CD8-positive, alpha-beta memory T cell (primary cell): Measurements from ENCODE around the gene RBM12. TPM values are rescaled to one million over a fixed set of nuclear protein-coding genes. Genes with fewer than 3 reads are reported as not detected.
"Not testable (repeated sequence)": the region's sequence is repeated elsewhere in the genome, so short reads cannot be mapped to it uniquely, and the experiment has no call there.

ENCODE experiments used
- CTCF ChIA-PET: fragments of 350-600 bp; sonication (Branson Sonifier 250); formaldehyde crosslinking; loops from one replicate; lab custom pipeline; 2021; ENCODE audit warnings: antibody characterized with exemption; lab: Charles Lee
- POLR2A ChIA-PET: fragments of 350-600 bp; sonication (Branson Sonifier 250); formaldehyde crosslinking; loops from one replicate; lab custom pipeline; 2021; ENCODE audit warnings: antibody characterized with exemption; lab: Charles Lee
- DNase-seq, 5 donors: peaks; one replicate each; pipeline versions ENCODE4 v3.0.0 to v3.0.0-alpha.2; 2020 to 2022; ENCODE audit warnings: mixed read lengths in 1 of 5
- H3K27ac ChIP-seq: one replicate; pipeline ENCODE4 v1.7.0; 2013; ENCODE audit warnings: low read depth, mild to moderate bottlenecking, low read length, moderate library complexity
- H3K27me3 ChIP-seq: 2 replicates; pipeline ENCODE4 v1.7.0; 2013; ENCODE audit warnings: low read length, mild to moderate bottlenecking; ENCODE audit not compliant: insufficient read depth, poor library complexity, severe bottlenecking
- H3K36me3 ChIP-seq: 2 replicates; pipeline ENCODE4 v1.7.0; 2013; ENCODE audit warnings: mild to moderate bottlenecking, low read length, moderate library complexity; ENCODE audit not compliant: insufficient read depth
- H3K4me1 ChIP-seq: 2 replicates; pipeline ENCODE4 v1.7.0; 2013; ENCODE audit warnings: mild to moderate bottlenecking, low read length, moderate library complexity; ENCODE audit not compliant: insufficient read depth
- H3K4me3 ChIP-seq: 2 replicates; pipeline ENCODE4 v1.7.0; 2013; ENCODE audit warnings: mild to moderate bottlenecking, low read length
- H3K9me3 ChIP-seq: 2 replicates; pipeline ENCODE4 v1.7.0; 2013; ENCODE audit warnings: mild to moderate bottlenecking, low read length
- H3K27ac Mint-ChIP-seq, 8 donors: one replicate each; pipeline ENCODE4 v1.8.0; 2020 to 2021; ENCODE audit warnings: mixed read lengths in 8 of 8, mild to moderate bottlenecking in 6 of 8, inconsistent platforms in 3 of 8, moderate library complexity in 3 of 8
- H3K27me3 Mint-ChIP-seq, 2 donors: one replicate each; pipeline ENCODE4 v1.8.0; 2020 to 2021; ENCODE audit warnings: mixed read lengths in 2 of 2, mild to moderate bottlenecking in 1 of 2, moderate library complexity in 1 of 2
- H3K36me3 Mint-ChIP-seq, 3 donors: one replicate each; pipeline ENCODE4 v1.8.0; 2020 to 2021; ENCODE audit warnings: mixed read lengths in 3 of 3, inconsistent platforms in 1 of 3, mild to moderate bottlenecking in 1 of 3
- H3K4me1 Mint-ChIP-seq, 3 donors: one replicate each; pipeline ENCODE4 v1.8.0; 2020 to 2021; ENCODE audit warnings: mixed read lengths in 3 of 3, inconsistent platforms in 1 of 3, mild to moderate bottlenecking in 1 of 3
- H3K4me3 Mint-ChIP-seq, 7 donors: one replicate each; pipeline ENCODE4 v1.8.0; 2020 to 2021; ENCODE audit warnings: mixed read lengths in 7 of 7, mild to moderate bottlenecking in 6 of 7, moderate library complexity in 4 of 7, inconsistent platforms in 2 of 7
- H3K9me3 Mint-ChIP-seq, 5 donors: one replicate each; pipeline ENCODE4 v1.8.0; 2020 to 2022; ENCODE audit warnings: mixed read lengths in 5 of 5, mild to moderate bottlenecking in 3 of 5, moderate library complexity in 2 of 5, inconsistent platforms in 1 of 5
- polyA plus RNA-seq: library from polyadenylated mRNA; unstranded; fragments of 300-500 nt; fragmentation: Illumina TruSeq; gene quantifications from one replicate; pipeline ENCODE4 v1.2.3, GENCODE V29; 2021
- total RNA-seq, 2 experiments: library from RNA; stranded (reverse); gene quantifications; one replicate each; pipeline ENCODE4 v1.2.3, GENCODE V29; 2021

RBM12 gene, protein sequence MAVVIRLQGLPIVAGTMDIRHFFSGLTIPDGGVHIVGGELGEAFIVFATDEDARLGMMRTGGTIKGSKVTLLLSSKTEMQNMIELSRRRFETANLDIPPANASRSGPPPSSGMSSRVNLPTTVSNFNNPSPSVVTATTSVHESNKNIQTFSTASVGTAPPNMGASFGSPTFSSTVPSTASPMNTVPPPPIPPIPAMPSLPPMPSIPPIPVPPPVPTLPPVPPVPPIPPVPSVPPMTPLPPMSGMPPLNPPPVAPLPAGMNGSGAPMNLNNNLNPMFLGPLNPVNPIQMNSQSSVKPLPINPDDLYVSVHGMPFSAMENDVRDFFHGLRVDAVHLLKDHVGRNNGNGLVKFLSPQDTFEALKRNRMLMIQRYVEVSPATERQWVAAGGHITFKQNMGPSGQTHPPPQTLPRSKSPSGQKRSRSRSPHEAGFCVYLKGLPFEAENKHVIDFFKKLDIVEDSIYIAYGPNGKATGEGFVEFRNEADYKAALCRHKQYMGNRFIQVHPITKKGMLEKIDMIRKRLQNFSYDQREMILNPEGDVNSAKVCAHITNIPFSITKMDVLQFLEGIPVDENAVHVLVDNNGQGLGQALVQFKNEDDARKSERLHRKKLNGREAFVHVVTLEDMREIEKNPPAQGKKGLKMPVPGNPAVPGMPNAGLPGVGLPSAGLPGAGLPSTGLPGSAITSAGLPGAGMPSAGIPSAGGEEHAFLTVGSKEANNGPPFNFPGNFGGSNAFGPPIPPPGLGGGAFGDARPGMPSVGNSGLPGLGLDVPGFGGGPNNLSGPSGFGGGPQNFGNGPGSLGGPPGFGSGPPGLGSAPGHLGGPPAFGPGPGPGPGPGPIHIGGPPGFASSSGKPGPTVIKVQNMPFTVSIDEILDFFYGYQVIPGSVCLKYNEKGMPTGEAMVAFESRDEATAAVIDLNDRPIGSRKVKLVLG
- total RNA-seq (100 to 1,000 TPM; 103 to 110 TPM), polyA plus RNA-seq (46.1 TPM)

DNA sequence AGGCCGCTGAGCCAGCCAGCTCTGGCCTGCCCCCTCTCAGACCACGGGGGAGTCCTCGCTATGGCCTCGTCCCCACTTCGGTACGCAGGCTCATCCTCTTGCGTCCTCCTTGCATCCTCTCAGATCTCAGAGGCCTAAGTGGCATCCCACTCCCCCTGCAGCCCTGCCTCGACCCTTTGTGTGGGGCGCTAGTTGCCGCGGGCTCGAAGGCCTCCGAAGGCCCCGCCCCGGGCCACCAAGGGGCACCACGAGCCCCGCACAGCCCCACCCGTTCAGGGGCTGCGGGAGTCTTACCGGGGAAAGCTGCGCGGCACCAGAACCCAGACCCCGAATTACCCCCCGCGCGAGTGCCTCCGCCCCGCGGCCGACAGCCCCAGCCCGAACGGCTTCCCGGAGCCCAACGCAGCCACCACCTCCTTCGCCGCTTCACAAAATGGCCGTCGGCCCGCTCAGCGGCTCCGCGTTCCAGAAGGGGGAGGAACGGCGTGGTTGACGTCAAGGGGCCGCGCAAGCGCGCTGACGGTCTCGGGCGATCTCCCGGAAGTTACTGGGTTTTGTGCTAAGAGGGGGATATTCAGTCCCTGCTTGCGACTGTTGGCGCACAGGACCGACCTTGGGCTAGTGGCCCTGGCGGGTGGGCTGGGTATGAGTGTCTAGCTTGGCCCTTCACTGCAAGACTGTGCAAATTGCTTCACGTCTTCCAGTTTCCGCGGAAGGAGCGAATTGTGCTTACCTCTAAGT is at the start of gene RBM12, which contains the start of gene CPNE1:
Gene RBM12 (minus strand): TSS at position 435 of the 741 bp plus-strand sequence. CDS start 9,578 bp downstream, outside the sequence.
Gene CPNE1 (minus strand): TSS at position 435 of the 741 bp plus-strand sequence. CDS start 31,977 bp downstream, outside the sequence.
- POLR2A ChIA-PET: interaction anchor here (0.5 to 2.8 kb wide), 17 partner anchors 10 to 1253 kb away, joined by 3 to 57 read pairs (median 4); partner anchors contain the start of genes ACSS2, ERGIC3, NFS1 and PHF20
- Mint-ChIP-seq H3K4me3 (peak within 1 kb of the TSS; percentile 86 to 98 (median 96)), H3K9me3 (no peaks in the 10 kb centered on the region), H3K27me3 (no peaks in the 10 kb centered on the region), H3K4me1 (peaks cover 47 to 49% (median 49%) of the 10 kb centered on the region in 3 donors), H3K27ac (peak within 1 kb of the TSS; percentile 94 to 100 (median 99)), H3K36me3 (peaks cover 0 to 33% (median 10%) of the 10 kb centered on the region in 3 donors)
- Histone ChIP-seq H3K27ac (peak within 1 kb of the TSS; percentile 98), H3K36me3 (peaks cover 13% of the 10 kb centered on the region), H3K27me3 (no peaks in the 10 kb centered on the region), H3K4me1 (peaks cover 42% of the 10 kb centered on the region), H3K4me3 (peak within 1 kb of the TSS; percentile 95), H3K9me3 (no peaks in the 10 kb centered on the region)
- DNase-seq: peak; percentile 88 to 96 (median 93)
- CTCF ChIA-PET: interaction anchor here (1.0 to 2.1 kb wide), 8 partner anchors 43 to 289 kb away, joined by 3 to 8 read pairs (median 4); partner anchors contain the start of genes RBM39 and SPAG4

DNA sequence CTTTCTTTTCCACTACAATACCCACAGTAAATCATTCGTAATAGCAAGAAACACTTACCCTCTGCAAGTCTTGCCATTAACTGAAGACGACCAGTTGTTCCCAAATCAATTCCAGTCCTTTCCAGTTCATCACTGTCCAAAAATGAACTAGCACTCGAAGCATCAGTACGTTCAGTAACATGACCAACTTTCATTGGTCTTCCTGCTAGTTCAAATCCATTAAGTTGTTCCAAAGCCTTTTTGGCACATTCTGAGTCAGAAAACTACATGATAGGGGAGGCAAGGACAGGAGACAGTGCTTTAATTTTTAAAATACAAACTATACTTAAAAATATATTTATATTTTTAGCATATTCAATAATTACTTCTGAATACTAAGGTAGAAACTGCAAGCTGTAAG is 49.4 kb upstream of the RBM12 start:
- no peak for DNase-seq
- Histone ChIP-seq H3K27me3 (no peaks in the 10 kb centered on the region), H3K36me3 (peaks cover 83% of the 10 kb centered on the region), H3K27ac (no peak overlapping the region), H3K4me3 (no peak overlapping the region), H3K9me3 (no peaks in the 10 kb centered on the region), H3K4me1 (peaks cover 35% of the 10 kb centered on the region)
- H3K4me1 Mint-ChIP-seq: peaks cover 67 to 80% (median 77%) of the 10 kb centered on the region in 3 donors
- H3K27ac Mint-ChIP-seq: peak overlapping the region in 4 of 8 donors; percentile 48 to 78 (median 70)
- peaks cover 0 to 1% of the 10 kb centered on the region in 2 donors for H3K27me3 Mint-ChIP-seq
- POLR2A ChIA-PET: interaction anchor here (1.6 kb wide), 1 partner anchor 11 kb away, joined by 4 read pairs; no protein-coding TSS in a partner anchor
- CTCF ChIA-PET: no interaction called here
- H3K4me3 Mint-ChIP-seq: peak overlapping the region in 1 of 7 donors; percentile 12
- H3K9me3 Mint-ChIP-seq: no peaks in the 10 kb centered on the region
- peaks cover 9 to 90% (median 34%) of the 10 kb centered on the region in 3 donors for H3K36me3 Mint-ChIP-seq

DNA sequence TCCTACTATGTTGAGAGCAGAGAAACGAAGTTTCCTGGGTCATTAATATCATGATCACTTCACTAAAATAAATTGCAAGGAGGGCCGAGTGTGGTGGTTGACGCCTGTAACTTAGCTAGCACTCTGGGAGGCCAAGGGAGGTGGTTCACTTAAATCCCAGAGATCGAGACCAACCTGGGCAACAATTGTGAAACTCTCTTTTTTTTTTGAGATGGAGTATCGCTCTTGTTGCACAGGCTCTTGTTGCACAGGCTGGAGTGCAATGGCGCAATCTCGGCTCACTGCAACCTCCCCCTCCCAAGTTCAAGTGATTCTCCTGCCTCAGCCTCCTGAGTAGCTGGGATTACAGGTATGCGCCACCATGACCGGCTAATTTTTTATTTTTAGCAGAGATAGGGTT is 48.4 kb upstream of the RBM12 start:
- Histone ChIP-seq H3K4me1 (peaks cover 33% of the 10 kb centered on the region), H3K36me3 (peaks cover 80% of the 10 kb centered on the region)
- CTCF ChIA-PET, H3K27ac ChIP-seq, H3K9me3 ChIP-seq, H3K4me3 ChIP-seq, H3K27me3 Mint-ChIP-seq, H3K27me3 ChIP-seq, H3K9me3 Mint-ChIP-seq: not testable (repeated sequence)
- Mint-ChIP-seq H3K4me3 (peak overlapping the region in 3 of 7 donors; percentile 28 to 63 (median 29)), H3K36me3 (peaks cover 9 to 90% (median 36%) of the 10 kb centered on the region in 3 donors), H3K4me1 (peaks cover 70 to 83% (median 80%) of the 10 kb centered on the region in 3 donors), H3K27ac (peak overlapping the region in 4 of 8 donors; percentile 30 to 89 (median 78))
- POLR2A ChIA-PET: interaction anchor here (0.6 to 0.8 kb wide), 2 partner anchors 11 to 52 kb away, joined by 3 to 4 read pairs; no protein-coding TSS in a partner anchor
- peak in 1 of 5 donors; percentile 27 for DNase-seq

DNA sequence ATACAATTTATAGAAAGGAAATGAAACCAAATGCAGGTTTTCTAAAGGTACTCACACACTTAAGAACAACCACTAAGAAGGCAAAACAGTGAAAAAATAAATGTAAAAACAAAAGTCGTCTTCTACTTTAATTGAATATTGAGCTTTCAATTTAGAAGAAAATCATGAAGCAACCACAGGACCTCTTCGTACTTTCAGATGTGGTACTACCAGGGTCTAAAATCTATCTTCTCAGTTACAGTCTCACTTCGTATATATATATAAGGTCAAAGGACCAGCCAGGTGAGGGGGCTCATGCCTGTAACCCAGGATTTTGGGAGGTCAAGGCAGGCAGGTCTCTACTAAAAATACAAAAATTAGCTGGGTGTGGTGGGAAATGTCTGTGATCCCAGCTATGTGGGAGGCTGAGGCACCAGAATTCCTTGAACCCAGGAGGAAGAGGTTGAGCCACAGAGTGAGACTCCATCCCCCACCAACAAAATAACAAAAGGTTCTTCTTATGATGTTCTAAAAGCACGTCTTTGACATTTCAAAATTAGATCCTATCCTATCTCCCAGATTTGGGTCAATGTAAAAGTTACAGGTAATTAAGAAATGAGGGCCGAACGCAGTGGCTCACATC is 47.0 kb upstream of the RBM12 start:
- Mint-ChIP-seq H3K27me3 (peaks cover 0 to 3% of the 10 kb centered on the region in 2 donors), H3K4me1 (peaks cover 65 to 73% (median 72%) of the 10 kb centered on the region in 3 donors), H3K9me3 (no peaks in the 10 kb centered on the region), H3K27ac (peak overlapping the region; percentile 63 to 93 (median 80)), H3K4me3 (peak overlapping the region; percentile 15 to 71 (median 63)), H3K36me3 (peaks cover 9 to 88% (median 31%) of the 10 kb centered on the region in 3 donors)
- no peaks in the 10 kb centered on the region for H3K27me3 ChIP-seq
- no peak overlapping the region for H3K4me3 ChIP-seq
- CTCF ChIA-PET: interaction anchor here (1.0 to 1.5 kb wide), 4 partner anchors 17 to 173 kb away, joined by 3 read pairs; no protein-coding TSS in a partner anchor
- H3K27ac ChIP-seq: no peak overlapping the region
- peaks cover 32% of the 10 kb centered on the region for H3K4me1 ChIP-seq
- no peaks in the 10 kb centered on the region for H3K9me3 ChIP-seq
- H3K36me3 ChIP-seq: peaks cover 70% of the 10 kb centered on the region
- POLR2A ChIA-PET: interaction anchor here (1.3 kb wide), 1 partner anchor 12 kb away, joined by 4 read pairs; the partner anchor contains the start of genes NFS1 and ROMO1
- DNase-seq: peak in 1 of 5 donors; percentile 6

DNA sequence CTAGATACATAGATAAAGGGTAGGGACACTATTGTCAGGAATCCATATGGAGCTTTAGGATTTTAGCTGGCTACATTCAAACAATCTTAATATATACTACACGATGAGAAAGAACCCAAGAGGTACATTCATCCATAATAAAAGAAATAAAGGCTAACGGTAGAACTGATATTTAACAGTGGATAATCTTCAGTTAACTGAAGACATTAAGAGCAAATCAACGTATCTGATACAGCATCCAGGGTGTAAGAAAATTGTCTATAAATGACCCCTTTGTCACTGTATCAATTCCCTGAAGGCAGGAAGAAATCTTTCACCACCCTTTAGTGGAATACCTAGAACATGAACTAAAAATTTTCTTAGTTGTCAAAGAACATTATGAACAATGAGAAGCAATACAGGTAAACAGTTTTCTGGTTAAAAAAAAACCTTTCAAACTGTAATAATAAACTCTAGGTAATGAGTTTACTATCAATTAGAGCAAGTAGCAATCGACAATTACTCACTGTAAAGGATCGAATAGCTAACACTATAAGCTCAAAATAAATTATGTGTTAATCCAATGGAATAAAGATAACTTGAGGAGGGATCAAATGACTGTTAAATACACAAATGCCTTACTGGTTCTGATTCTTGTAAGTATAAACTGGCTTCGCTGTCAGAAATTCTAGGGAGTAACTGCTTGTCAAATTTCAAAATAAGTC is 46.3 kb upstream of the RBM12 start:
- peaks cover 27% of the 10 kb centered on the region for H3K4me1 ChIP-seq
- H3K36me3 Mint-ChIP-seq: peaks cover 9 to 87% (median 29%) of the 10 kb centered on the region in 3 donors
- no peaks in the 10 kb centered on the region for H3K9me3 Mint-ChIP-seq
- H3K36me3 ChIP-seq: peaks cover 66% of the 10 kb centered on the region
- H3K27ac ChIP-seq: no peak overlapping the region
- CTCF ChIA-PET: interaction anchor here (1.0 to 1.3 kb wide), 4 partner anchors 14 to 174 kb away, joined by 3 read pairs; no protein-coding TSS in a partner anchor
- H3K27me3 ChIP-seq: no peaks in the 10 kb centered on the region
- no peak overlapping the region for H3K4me3 ChIP-seq
- no peak for DNase-seq
- peaks cover 0 to 3% of the 10 kb centered on the region in 2 donors for H3K27me3 Mint-ChIP-seq
- H3K4me3 Mint-ChIP-seq: peak overlapping the region; percentile 33 to 71 (median 63)
- POLR2A ChIA-PET: interaction anchor here (1.3 kb wide), 1 partner anchor 12 kb away, joined by 4 read pairs; the partner anchor contains the start of genes NFS1 and ROMO1
- no peaks in the 10 kb centered on the region for H3K9me3 ChIP-seq
- peaks cover 63 to 69% (median 68%) of the 10 kb centered on the region in 3 donors for H3K4me1 Mint-ChIP-seq
- H3K27ac Mint-ChIP-seq: peak overlapping the region; percentile 72 to 93 (median 85)

DNA sequence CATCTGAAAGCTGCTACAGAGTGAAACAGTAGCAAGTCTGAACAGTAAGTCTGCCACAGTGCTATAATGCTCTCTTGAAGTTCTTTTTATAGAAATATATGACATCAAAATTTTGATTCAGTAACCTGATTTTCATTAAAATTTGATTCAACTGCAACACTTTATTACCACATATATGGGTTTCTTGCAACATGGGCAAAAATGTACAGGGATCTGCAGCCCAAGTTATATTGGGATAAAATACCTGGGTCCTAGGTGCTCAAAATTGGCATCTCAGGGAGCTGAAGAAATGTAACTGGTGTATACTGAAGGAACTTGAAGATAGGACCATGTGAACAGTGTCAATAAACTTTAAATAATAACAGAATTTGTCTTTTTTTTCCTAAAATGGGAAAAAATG is 45.3 kb upstream of the RBM12 start:
- H3K4me1 Mint-ChIP-seq: peaks cover 57 to 61% (median 60%) of the 10 kb centered on the region in 3 donors
- H3K36me3 Mint-ChIP-seq: peaks cover 10 to 87% (median 27%) of the 10 kb centered on the region in 3 donors
- no peak overlapping the region for H3K4me3 ChIP-seq
- peak overlapping the region in 1 of 8 donors; percentile 85 for H3K27ac Mint-ChIP-seq
- ChIA-PET POLR2A (no interaction called here), CTCF (interaction anchor here (1.3 to 1.5 kb wide), 2 partner anchors 46 to 91 kb away, joined by 3 to 5 read pairs; partner anchors contain the start of genes CPNE1 and RBM12)
- H3K4me1 ChIP-seq: peaks cover 27% of the 10 kb centered on the region
- no peak overlapping the region for H3K27ac ChIP-seq
- no peaks in the 10 kb centered on the region for H3K27me3 ChIP-seq
- no peaks in the 10 kb centered on the region for H3K9me3 Mint-ChIP-seq
- H3K4me3 Mint-ChIP-seq: no peak overlapping the region
- peaks cover 67% of the 10 kb centered on the region for H3K36me3 ChIP-seq
- no peaks in the 10 kb centered on the region for H3K9me3 ChIP-seq
- no peak for DNase-seq
- H3K27me3 Mint-ChIP-seq: peaks cover 0 to 3% of the 10 kb centered on the region in 2 donors
